ENCODE data around the gene KANK4. TPM values are rescaled to one million over a fixed set of nuclear protein-coding genes. Genes with fewer than 3 reads are reported as not detected.

The KANK4 gene
- total and polyA plus RNA-seq, 3 donors from 2014 or later: 2.4 to 5.2 (median 2.9) TPM

DNA sequence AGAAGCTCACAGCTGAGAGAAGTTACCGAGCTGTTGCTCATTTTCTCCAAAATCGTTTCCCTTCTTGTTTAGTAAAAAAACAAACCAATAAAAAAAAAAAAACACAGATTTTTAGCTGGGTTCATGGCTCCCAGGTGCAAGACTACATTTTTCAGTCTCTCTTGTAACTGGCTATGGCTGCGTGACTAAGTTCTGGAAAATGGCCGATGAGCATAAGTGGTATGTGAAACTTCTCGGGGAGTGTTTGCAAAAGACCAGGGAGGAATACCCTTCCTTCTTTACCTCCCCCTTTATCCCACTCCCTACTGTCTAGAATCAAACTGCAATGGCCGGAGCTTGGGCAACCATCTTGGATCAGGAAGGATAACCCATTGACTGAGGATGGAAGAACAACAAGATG is 38.7 kb upstream of the KANK4 start:
- H3K27me3 ChIP-seq: no peaks in the 10 kb centered on the region
- H3K36me3 ChIP-seq (ENCODE audit: low read depth, missing control alignments): no peaks in the 10 kb centered on the region
- H3K4me3 ChIP-seq: no peak overlapping the region
- 91% methylated on average over 6 of the region's 6 CpGs for WGBS, 2 donors
- no peak for DNase-seq
- no peaks in the 10 kb centered on the region for H3K9me3 ChIP-seq
- H3K27ac ChIP-seq: no peak overlapping the region
- intact Hi-C loops (cut with DNase I; ENCODE audit: low total_unique reads): no loop called here
- TF ChIP-seq POLR2A (IDR thresholded peaks at IDR 0.05): no peak
- TF ChIP-seq, protein P1, sequence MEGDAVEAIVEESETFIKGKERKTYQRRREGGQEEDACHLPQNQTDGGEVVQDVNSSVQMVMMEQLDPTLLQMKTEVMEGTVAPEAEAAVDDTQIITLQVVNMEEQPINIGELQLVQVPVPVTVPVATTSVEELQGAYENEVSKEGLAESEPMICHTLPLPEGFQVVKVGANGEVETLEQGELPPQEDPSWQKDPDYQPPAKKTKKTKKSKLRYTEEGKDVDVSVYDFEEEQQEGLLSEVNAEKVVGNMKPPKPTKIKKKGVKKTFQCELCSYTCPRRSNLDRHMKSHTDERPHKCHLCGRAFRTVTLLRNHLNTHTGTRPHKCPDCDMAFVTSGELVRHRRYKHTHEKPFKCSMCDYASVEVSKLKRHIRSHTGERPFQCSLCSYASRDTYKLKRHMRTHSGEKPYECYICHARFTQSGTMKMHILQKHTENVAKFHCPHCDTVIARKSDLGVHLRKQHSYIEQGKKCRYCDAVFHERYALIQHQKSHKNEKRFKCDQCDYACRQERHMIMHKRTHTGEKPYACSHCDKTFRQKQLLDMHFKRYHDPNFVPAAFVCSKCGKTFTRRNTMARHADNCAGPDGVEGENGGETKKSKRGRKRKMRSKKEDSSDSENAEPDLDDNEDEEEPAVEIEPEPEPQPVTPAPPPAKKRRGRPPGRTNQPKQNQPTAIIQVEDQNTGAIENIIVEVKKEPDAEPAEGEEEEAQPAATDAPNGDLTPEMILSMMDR (IDR thresholded peaks at IDR 0.05): no peak
- H3K4me1 ChIP-seq: no peaks in the 10 kb centered on the region

DNA sequence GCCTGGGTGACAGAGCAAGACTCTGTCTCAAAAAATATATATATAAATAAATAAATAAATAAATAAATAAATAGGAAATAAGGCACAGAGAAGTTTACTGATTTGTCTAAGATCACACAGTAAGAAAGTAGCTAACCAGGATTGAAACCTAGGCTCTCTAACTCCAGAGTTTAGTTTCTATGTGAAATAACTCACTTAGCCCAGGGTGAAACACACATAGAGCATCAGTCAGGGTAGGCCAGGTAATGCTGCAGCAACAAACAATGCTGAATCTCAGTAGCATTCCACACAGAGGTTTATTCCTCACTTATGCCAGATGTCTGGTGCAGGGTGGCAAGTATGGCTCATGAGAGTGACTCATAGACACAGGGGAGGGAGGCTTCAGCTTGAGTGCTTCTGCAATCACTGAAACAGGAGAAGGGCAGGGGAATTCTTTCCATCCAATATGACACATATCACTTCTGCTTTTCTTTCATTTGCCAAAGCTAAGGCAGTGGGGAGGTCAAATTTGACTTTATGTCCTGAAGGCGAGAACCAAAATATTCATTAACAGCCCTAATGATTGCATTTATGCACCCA is 37.1 kb upstream of the KANK4 start:
- TF ChIP-seq POLR2A (IDR thresholded peaks at IDR 0.05): no peak
- TF ChIP-seq, protein P1 (IDR thresholded peaks at IDR 0.05): no peak
- Histone ChIP-seq H3K36me3 (ENCODE audit: low read depth, missing control alignments) (no peaks in the 10 kb centered on the region), H3K9me3 (no peaks in the 10 kb centered on the region), H3K4me3 (no peak overlapping the region), H3K27me3 (no peaks in the 10 kb centered on the region), H3K4me1 (no peaks in the 10 kb centered on the region), H3K27ac (no peak overlapping the region)
- no peak for DNase-seq
- intact Hi-C loops (cut with DNase I; ENCODE audit: low total_unique reads): no loop called here
- 91 to 93% methylated on average over 1 of the region's 1 CpG for WGBS, 2 donors

DNA sequence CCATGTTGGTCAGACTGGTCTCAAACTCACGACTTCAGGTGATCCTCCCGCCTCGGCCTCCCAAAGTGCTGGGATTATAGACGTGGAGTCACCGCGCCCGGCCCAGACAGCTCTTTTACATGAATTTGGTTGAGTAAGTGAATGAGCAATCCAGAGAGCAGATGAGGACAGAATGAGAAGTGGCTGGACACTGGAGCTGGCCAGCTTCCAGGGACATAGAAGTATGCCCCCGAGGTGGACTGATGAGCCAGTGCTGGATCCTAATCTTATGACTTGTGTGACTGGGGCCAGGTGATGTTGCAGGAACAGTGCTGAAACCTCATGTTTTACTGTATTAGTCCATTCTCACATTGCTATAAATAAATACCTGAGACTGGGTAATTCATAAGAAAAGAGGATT is 35.9 kb upstream of the KANK4 start:
- 81 to 90% methylated on average over 8 of the region's 8 CpGs for WGBS, 2 donors
- intact Hi-C loops (cut with DNase I; ENCODE audit: low total_unique reads): no loop called here
- Histone ChIP-seq H3K36me3 (ENCODE audit: low read depth, missing control alignments) (no peaks in the 10 kb centered on the region), H3K4me3 (no peak overlapping the region), H3K27me3 (no peaks in the 10 kb centered on the region), H3K4me1 (no peaks in the 10 kb centered on the region), H3K9me3 (no peaks in the 10 kb centered on the region), H3K27ac (no peak overlapping the region)
- no peak for DNase-seq
- TF ChIP-seq POLR2A (IDR thresholded peaks at IDR 0.05): no peak

DNA sequence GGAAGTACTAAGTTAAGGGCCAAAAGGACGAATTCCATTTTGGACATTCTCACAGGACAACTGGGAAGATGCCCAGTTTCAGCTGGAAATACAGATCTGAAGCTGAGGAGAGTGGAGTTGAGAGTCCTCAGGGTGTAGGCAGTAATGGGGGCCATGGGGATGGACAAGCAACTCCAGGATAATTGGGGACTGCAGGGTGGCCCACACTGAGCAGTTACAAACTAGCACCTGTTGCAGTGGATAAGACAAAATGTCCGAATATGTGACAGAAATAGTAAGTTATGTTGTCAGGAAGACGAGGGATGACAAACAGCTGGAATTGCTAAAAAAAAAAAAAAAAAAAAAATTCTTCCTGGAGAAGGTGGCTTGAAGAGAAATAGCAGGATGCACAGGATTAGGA is 34.6 kb upstream of the KANK4 start:
- Histone ChIP-seq H3K4me1 (no peaks in the 10 kb centered on the region), H3K4me3 (no peak overlapping the region), H3K9me3 (no peaks in the 10 kb centered on the region), H3K36me3 (ENCODE audit: low read depth, missing control alignments) (no peaks in the 10 kb centered on the region), H3K27ac (no peak overlapping the region), H3K27me3 (no peaks in the 10 kb centered on the region)
- intact Hi-C loops (cut with DNase I; ENCODE audit: low total_unique reads): no loop called here
- TF ChIP-seq, protein P1 (IDR thresholded peaks at IDR 0.05): no peak
- no peak for TF ChIP-seq POLR2A (IDR thresholded peaks at IDR 0.05)
- no peak for DNase-seq
- WGBS, 2 donors: 59 to 64% methylated on average over 3 of the region's 3 CpGs

DNA sequence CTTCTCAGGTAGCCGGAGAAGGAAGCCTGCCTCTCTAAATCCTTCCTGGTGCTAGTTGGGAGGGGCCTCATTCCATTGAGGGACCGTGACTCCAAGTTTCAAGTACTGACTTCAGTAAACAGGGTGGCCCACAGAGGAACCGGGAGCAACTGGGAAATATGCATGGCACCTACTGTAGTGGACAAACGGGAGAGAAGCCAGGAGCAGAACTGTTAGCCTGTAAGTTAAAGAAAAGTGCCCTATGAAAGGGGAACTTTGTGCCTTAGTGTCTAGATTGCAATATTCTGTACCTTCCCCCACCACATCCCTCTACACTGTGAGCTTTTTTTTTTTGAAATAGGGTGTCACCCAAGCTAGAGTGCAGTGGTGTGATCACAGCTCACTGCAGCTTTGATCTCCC is 33.2 kb upstream of the KANK4 start:
- intact Hi-C loops (cut with DNase I; ENCODE audit: low total_unique reads): no loop called here
- Histone ChIP-seq H3K27me3 (no peaks in the 10 kb centered on the region), H3K4me1 (no peaks in the 10 kb centered on the region), H3K27ac (no peak overlapping the region), H3K4me3 (no peak overlapping the region), H3K36me3 (ENCODE audit: low read depth, missing control alignments) (no peaks in the 10 kb centered on the region), H3K9me3 (no peaks in the 10 kb centered on the region)
- TF ChIP-seq, protein P1 (IDR thresholded peaks at IDR 0.05): no peak
- no peak for TF ChIP-seq POLR2A (IDR thresholded peaks at IDR 0.05)
- WGBS, 2 donors: 86 to 98% methylated on average over 4 of the region's 4 CpGs
- no peak for DNase-seq

Data from testis (tissue), 3 donors.